Loucy (cell line): ENCODE results near the gene ZNF280D.

Experiments used
- H2AFZ ChIP-seq: fragments of 200-600 bp; sonication (generic); 2 replicates; pipeline ENCODE4 v1.6.0; 2016; ENCODE audit warnings: antibody characterized with exemption, mild to moderate bottlenecking, low read length, moderate library complexity
- H3F3A ChIP-seq: fragments of 200-600 bp; 2 replicates; pipeline ENCODE4 v1.6.0; 2016; ENCODE audit warnings: antibody characterized with exemption, low read depth, mild to moderate bottlenecking
- H3K27me3 ChIP-seq: fragments of 200-600 bp; sonication (generic); 2 replicates; pipeline ENCODE4 v1.6.1; 2014; ENCODE audit warnings: low read length, mild to moderate bottlenecking; ENCODE audit not compliant: insufficient read depth, poor library complexity, severe bottlenecking
- H3K36me3 ChIP-seq: fragments of 200-600 bp; sonication (generic); 2 replicates; pipeline ENCODE4 v1.6.1; 2016; ENCODE audit warnings: low read length; ENCODE audit not compliant: insufficient read depth
- H3K4me1 ChIP-seq: fragments of 200-600 bp; sonication (generic); 2 replicates; pipeline ENCODE4 v1.5.1; 2014; ENCODE audit warnings: low read length, mild to moderate bottlenecking; ENCODE audit not compliant: insufficient read depth, poor library complexity, severe bottlenecking
- H3K4me2 ChIP-seq: fragments of 200-600 bp; sonication (generic); 2 replicates; pipeline ENCODE4 v1.6.0; 2014; ENCODE audit warnings: antibody characterized with exemption, low read length, low read depth, mild to moderate bottlenecking; ENCODE audit not compliant: poor library complexity, severe bottlenecking
- H3K4me3 ChIP-seq: fragments of 200-600 bp; sonication (generic); 2 replicates; pipeline ENCODE4 v1.5.1; 2014; ENCODE audit warnings: low read length, mild to moderate bottlenecking, mixed read lengths; ENCODE audit not compliant: poor library complexity, severe bottlenecking
- H3K79me2 ChIP-seq: fragments of 200-600 bp; sonication (generic); 2 replicates; pipeline ENCODE4 v1.6.1; 2014; ENCODE audit warnings: low read length; ENCODE audit not compliant: insufficient read depth
- H3K9ac ChIP-seq: fragments of 200-600 bp; sonication (generic); 2 replicates; pipeline ENCODE4 v1.6.0; 2014; ENCODE audit warnings: mild to moderate bottlenecking, low read depth, low read length, moderate library complexity; ENCODE audit not compliant: poor library complexity, severe bottlenecking
- H3K9me2 ChIP-seq: fragments of 200-600 bp; sonication (generic); replicated peaks from 2 replicates; pipeline ENCODE4 v1.6.1; 2016; ENCODE audit warnings: low read depth, low read length, mixed read lengths
- H3K9me3 ChIP-seq: fragments of 200-600 bp; sonication (generic); 2 replicates; pipeline ENCODE4 v1.6.1; 2014; ENCODE audit warnings: mild to moderate bottlenecking, antibody characterized with exemption, low read length, low read depth; ENCODE audit not compliant: insufficient read depth
- H4K20me1 ChIP-seq: fragments of 200-600 bp; sonication (generic); 2 replicates; pipeline ENCODE4 v1.6.0; 2014; ENCODE audit warnings: antibody characterized with exemption, low read length, mild to moderate bottlenecking; ENCODE audit not compliant: insufficient read depth, poor library complexity, severe bottlenecking
- EZH2phosphoT487 ChIP-seq: fragments of 200-600 bp; IDR thresholded peaks from 2 replicates; pipeline ENCODE4 v1.6.1; 2018; ENCODE audit warnings: antibody characterized with exemption, mild to moderate bottlenecking, moderate library complexity, borderline replicate concordance
- TF ChIP-seq, protein P1 (sequence below): fragments of 200-600 bp; sonication (generic); conservative IDR thresholded peaks from 2 replicates; pipeline ENCODE4 v1.5.1; 2014; ENCODE audit warnings: mild to moderate bottlenecking, antibody characterized with exemption, low read length

Gene ZNF280D

GRCh38 chr15:56736881-56737707, 3.8 kb upstream of the ZNF280D start:
- TF ChIP-seq EZH2phosphoT487, result no peak
- TF ChIP-seq, protein P1, sequence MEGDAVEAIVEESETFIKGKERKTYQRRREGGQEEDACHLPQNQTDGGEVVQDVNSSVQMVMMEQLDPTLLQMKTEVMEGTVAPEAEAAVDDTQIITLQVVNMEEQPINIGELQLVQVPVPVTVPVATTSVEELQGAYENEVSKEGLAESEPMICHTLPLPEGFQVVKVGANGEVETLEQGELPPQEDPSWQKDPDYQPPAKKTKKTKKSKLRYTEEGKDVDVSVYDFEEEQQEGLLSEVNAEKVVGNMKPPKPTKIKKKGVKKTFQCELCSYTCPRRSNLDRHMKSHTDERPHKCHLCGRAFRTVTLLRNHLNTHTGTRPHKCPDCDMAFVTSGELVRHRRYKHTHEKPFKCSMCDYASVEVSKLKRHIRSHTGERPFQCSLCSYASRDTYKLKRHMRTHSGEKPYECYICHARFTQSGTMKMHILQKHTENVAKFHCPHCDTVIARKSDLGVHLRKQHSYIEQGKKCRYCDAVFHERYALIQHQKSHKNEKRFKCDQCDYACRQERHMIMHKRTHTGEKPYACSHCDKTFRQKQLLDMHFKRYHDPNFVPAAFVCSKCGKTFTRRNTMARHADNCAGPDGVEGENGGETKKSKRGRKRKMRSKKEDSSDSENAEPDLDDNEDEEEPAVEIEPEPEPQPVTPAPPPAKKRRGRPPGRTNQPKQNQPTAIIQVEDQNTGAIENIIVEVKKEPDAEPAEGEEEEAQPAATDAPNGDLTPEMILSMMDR, result no peak
- Histone ChIP-seq H3K27me3 (no peaks in the 10 kb centered on the region), H4K20me1 (no peaks in the 10 kb centered on the region), H3K4me3 (no peak overlapping the region), H3K9me2 (no peaks in the 10 kb centered on the region), H3K9me3 (no peaks in the 10 kb centered on the region), H3K4me2 (no peak overlapping the region), H3F3A (no peaks in the 10 kb centered on the region), H3K4me1 (no peaks in the 10 kb centered on the region), H3K9ac (no peak overlapping the region), H3K36me3 (no peaks in the 10 kb centered on the region), H3K79me2 (no peaks in the 10 kb centered on the region), H2AFZ (no peak overlapping the region)

GRCh38 chr15:56736308-56736707, 3.0 kb upstream of the ZNF280D start:
- H3K36me3 ChIP-seq, result no peaks in the 10 kb centered on the region
- H3K9ac ChIP-seq, result no peak overlapping the region
- no peaks in the 10 kb centered on the region for H3K79me2 ChIP-seq
- H3K4me2 ChIP-seq, result no peak overlapping the region
- H3K4me3 ChIP-seq, result no peak overlapping the region
- H3F3A ChIP-seq, result no peaks in the 10 kb centered on the region
- H3K4me1 ChIP-seq, result no peaks in the 10 kb centered on the region
- no peaks in the 10 kb centered on the region for H3K9me2 ChIP-seq
- H3K9me3 ChIP-seq, result no peaks in the 10 kb centered on the region
- no peaks in the 10 kb centered on the region for H3K27me3 ChIP-seq
- H4K20me1 ChIP-seq, result no peaks in the 10 kb centered on the region
- TF ChIP-seq, protein P1, result no peak
- no peak for TF ChIP-seq EZH2phosphoT487
- no peak overlapping the region for H2AFZ ChIP-seq

DNA sequence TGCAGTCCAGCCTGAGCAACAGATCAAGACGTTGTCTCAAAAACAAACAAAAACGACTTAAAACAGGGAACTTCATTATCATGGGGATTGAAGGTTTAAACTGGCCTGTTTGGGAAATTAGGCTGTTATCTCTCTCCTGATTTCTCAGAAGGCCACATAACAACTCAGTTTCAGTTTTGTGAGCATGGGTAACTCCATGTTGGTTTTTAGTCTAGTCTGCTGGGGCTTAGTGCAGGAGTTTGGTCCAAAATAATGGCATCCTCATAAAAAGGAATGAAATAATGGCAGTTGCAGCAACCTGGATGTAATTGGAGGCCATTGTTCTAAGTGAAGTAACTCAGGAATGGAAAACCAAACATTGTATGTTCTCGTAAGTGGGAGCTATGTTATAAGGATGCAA, 2.3 kb upstream of the ZNF280D start:
- Histone ChIP-seq H3F3A (no peaks in the 10 kb centered on the region), H3K9ac (no peak overlapping the region), H3K27me3 (no peaks in the 10 kb centered on the region), H2AFZ (no peak overlapping the region), H3K4me2 (no peak overlapping the region), H3K4me1 (no peaks in the 10 kb centered on the region), H3K36me3 (no peaks in the 10 kb centered on the region), H3K9me2 (no peaks in the 10 kb centered on the region), H3K9me3 (no peaks in the 10 kb centered on the region), H3K79me2 (no peaks in the 10 kb centered on the region), H4K20me1 (no peaks in the 10 kb centered on the region), H3K4me3 (no peak overlapping the region)
- TF ChIP-seq, protein P1, result no peak
- TF ChIP-seq EZH2phosphoT487, result no peak
